ENCODE results near the gene SLC25A23. TPM values are rescaled to one million over a fixed set of nuclear protein-coding genes. Genes with fewer than 3 reads are reported as not detected.

SLC25A23 gene
- total and polyA plus RNA-seq, 2 donors from 2014 or later = 69.2 to 76.6 TPM

DNA sequence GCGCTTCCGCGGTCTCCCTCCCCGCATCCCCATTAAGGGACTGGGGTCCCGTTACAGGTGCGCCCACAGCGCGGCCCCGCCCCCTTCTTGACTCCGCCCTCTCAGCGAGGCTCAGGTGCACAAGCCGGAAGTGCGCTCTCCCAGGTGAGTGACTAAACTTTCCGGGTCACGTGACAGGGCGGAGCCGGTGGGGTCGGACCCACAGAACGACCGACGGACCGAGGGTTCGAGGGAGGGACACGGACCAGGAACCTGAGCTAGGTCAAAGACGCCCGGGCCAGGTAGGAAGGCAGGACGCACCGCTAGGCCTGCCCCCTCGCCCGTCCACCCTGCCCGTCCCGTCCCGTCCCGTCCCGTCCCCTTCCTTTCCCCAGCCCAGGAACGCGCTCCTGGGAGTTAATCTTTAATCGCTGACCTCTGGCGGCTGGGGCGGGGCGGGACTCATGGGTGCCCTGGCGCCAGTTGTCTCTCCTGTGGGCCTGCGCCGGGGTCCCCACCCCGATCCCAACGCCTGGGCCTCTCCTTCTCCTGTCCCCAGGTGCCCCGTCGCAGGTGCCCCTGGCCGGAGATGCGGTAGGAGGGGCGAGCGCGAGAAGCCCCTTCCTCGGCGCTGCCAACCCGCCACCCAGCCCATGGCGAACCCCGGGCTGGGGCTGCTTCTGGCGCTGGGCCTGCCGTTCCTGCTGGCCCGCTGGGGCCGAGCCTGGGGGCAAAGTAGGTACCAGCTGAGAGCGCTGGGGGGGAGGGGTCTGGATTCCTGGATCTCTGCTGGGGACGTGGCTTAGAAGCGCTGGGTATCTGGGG, 4.7 kb upstream of the SLC25A23 start, which contains the start of gene CRB3:
Gene CRB3 (plus strand): TSS at position 202 of the 804 bp plus-strand sequence. CDS start 431 bp downstream, at position 633.
- Histone ChIP-seq H3K27me3 (ENCODE audit: control insufficient read depth, insufficient read depth, low read length) (no peaks in the 10 kb centered on the region), H3K9ac (ENCODE audit: low read length in 3 of 3) (peak within 1 kb of the TSS in 2 of 3 donors; percentile 16 to 81), H3K4me1 (ENCODE audit: control insufficient read depth in 2 of 3, insufficient read depth in 2 of 3, low read depth in 1 of 3, low read length in 3 of 3) (peaks cover 0 to 7% (median 0%) of the 10 kb centered on the region in 3 donors), H3K27ac (ENCODE audit: low read depth in 2 of 2, low read length in 2 of 2) (peak within 1 kb of the TSS; percentile 84 to 95), H3K9me3 (ENCODE audit: control insufficient read depth in 2 of 3, insufficient read depth in 1 of 3, low read length in 3 of 3) (no peaks in the 10 kb centered on the region), H3K36me3 (ENCODE audit: control insufficient read depth in 2 of 3, insufficient read depth in 3 of 3, low read length in 3 of 3) (peaks cover 0 to 8% (median 5%) of the 10 kb centered on the region in 3 donors), H3K4me3 (ENCODE audit: low read length in 3 of 3) (peak within 1 kb of the TSS; percentile 45 to 79 (median 68))
- TF ChIP-seq, protein P1, sequence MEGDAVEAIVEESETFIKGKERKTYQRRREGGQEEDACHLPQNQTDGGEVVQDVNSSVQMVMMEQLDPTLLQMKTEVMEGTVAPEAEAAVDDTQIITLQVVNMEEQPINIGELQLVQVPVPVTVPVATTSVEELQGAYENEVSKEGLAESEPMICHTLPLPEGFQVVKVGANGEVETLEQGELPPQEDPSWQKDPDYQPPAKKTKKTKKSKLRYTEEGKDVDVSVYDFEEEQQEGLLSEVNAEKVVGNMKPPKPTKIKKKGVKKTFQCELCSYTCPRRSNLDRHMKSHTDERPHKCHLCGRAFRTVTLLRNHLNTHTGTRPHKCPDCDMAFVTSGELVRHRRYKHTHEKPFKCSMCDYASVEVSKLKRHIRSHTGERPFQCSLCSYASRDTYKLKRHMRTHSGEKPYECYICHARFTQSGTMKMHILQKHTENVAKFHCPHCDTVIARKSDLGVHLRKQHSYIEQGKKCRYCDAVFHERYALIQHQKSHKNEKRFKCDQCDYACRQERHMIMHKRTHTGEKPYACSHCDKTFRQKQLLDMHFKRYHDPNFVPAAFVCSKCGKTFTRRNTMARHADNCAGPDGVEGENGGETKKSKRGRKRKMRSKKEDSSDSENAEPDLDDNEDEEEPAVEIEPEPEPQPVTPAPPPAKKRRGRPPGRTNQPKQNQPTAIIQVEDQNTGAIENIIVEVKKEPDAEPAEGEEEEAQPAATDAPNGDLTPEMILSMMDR (IDR thresholded peaks at IDR 0.05; ENCODE audit: borderline replicate concordance, extremely low read depth, insufficient read depth) = no peak
- no peak for FAIRE-seq
- DNase-seq = peak; percentile 89 to 96 (median 90)
- intact Hi-C loops (cut with DNase I) = no loop called here

DNA sequence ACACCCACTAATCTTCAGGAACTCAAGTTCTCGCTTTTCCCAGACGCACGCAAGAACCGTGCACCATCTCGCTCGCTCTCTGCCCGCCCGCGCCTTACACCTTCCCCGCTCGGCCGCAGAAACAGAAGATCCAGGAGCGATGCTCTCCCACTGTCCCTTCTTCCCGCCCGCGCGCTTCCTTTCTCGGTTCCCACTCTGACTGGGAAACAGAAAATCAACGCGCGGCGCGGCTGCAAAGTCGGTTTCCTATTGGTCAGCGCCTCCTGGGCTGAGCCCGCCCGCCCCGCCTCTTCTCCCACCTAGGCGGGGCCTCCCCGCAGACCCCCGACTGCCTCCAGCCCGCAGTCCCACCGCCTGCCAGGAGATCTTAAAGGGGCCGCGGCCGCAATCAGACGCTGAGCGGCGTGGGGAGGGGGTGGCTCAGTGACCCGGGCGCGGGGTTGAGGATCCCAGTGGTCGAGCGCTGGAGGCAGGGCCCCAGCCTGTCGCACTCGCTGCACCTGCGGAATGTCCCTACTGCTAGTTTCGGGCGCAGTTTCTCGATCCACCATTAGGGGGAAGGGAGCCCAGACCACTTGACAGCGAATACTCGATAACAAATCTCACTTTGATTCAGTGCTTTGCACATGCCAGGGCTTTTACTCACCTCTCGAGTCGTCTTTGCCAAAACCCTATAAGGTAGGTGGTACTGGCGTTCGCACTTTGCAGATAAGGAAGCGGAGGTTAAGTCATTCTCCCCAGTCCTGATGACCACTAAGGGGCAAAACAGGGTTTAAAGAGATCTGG, 700 bp upstream of the SLC25A23 start:
- intact Hi-C loops (cut with DNase I) = no loop called here
- TF ChIP-seq, protein P1 (IDR thresholded peaks at IDR 0.05; ENCODE audit: borderline replicate concordance, extremely low read depth, insufficient read depth) = peak; percentile 33
- Histone ChIP-seq H3K27ac (ENCODE audit: low read depth in 2 of 2, low read length in 2 of 2) (peak overlapping the region; percentile 88 to 91), H3K9ac (ENCODE audit: low read length in 3 of 3) (peak overlapping the region; percentile 23 to 67 (median 60)), H3K9me3 (ENCODE audit: control insufficient read depth in 2 of 3, insufficient read depth in 1 of 3, low read length in 3 of 3) (no peaks in the 10 kb centered on the region), H3K4me3 (ENCODE audit: low read length in 3 of 3) (peak overlapping the region; percentile 77 to 94 (median 88)), H3K4me1 (ENCODE audit: control insufficient read depth in 2 of 3, insufficient read depth in 2 of 3, low read depth in 1 of 3, low read length in 3 of 3) (peaks cover 0 to 12% (median 3%) of the 10 kb centered on the region in 3 donors), H3K36me3 (ENCODE audit: control insufficient read depth in 2 of 3, insufficient read depth in 3 of 3, low read length in 3 of 3) (peaks cover 0 to 2% (median 0%) of the 10 kb centered on the region in 3 donors), H3K27me3 (ENCODE audit: control insufficient read depth, insufficient read depth, low read length) (no peaks in the 10 kb centered on the region)
- FAIRE-seq (peak; percentile 83), DNase-seq (peak; percentile 98 to 100 (median 99))

- H3K9ac ChIP-seq (ENCODE audit: low read length in 3 of 3) = peak overlapping the region in 2 of 3 donors; percentile 13 to 61
- H3K27ac ChIP-seq (ENCODE audit: low read depth in 2 of 2, low read length in 2 of 2) = no peak overlapping the region
- peak overlapping the region; percentile 56 to 88 (median 70) for H3K4me3 ChIP-seq (ENCODE audit: low read length in 3 of 3)
- H3K9me3 ChIP-seq (ENCODE audit: control insufficient read depth in 2 of 3, insufficient read depth in 1 of 3, low read length in 3 of 3) = no peaks in the 10 kb centered on the region
- TF ChIP-seq, protein P1 (IDR thresholded peaks at IDR 0.05; ENCODE audit: borderline replicate concordance, extremely low read depth, insufficient read depth) = no peak
- H3K4me1 ChIP-seq (ENCODE audit: control insufficient read depth in 2 of 3, insufficient read depth in 2 of 3, low read depth in 1 of 3, low read length in 3 of 3) = peaks cover 0 to 11% (median 3%) of the 10 kb centered on the region in 3 donors
- no peaks in the 10 kb centered on the region for H3K27me3 ChIP-seq (ENCODE audit: control insufficient read depth, insufficient read depth, low read length)
- intact Hi-C loops (cut with DNase I) = no loop called here
- peaks cover 3 to 17% (median 6%) of the 10 kb centered on the region in 3 donors for H3K36me3 ChIP-seq (ENCODE audit: control insufficient read depth in 2 of 3, insufficient read depth in 3 of 3, low read length in 3 of 3)
- DNase-seq (peak in 2 of 5 donors; percentile 20 to 24), FAIRE-seq (no peak)
These were observed 814 bp downstream of the SLC25A23 start for GRCh38 chr19:6458695-6459261.
